Measurements from ENCODE around the gene LBH. TPM values are rescaled to one million over a fixed set of nuclear protein-coding genes. Genes with fewer than 3 reads are reported as not detected.

LBH gene
- total RNA-seq, 1 experiment from 2014 or later = 1.2 TPM

GRCh38 chr2:30221531-30221930 is 9.8 kb upstream of the LBH start:
- Histone ChIP-seq H3K79me2 (ENCODE audit: insufficient read depth, low read length) (no peaks in the 10 kb centered on the region), H3K36me3 (ENCODE audit: control insufficient read depth in 1 of 2, insufficient read depth in 2 of 2, low read length in 2 of 2) (no peaks in the 10 kb centered on the region), H3K4me1 (ENCODE audit: control insufficient read depth in 1 of 2, insufficient read depth in 2 of 2, low read length in 2 of 2) (peaks cover 25 to 35% of the 10 kb centered on the region in 2 experiments), H3K9me2 (ENCODE audit: insufficient read depth) (no peaks in the 10 kb centered on the region), H4K20me1 (ENCODE audit: insufficient read depth) (no peaks in the 10 kb centered on the region), H3K9ac (ENCODE audit: low read length) (no peak overlapping the region), H2AFZ (ENCODE audit: low read depth, low read length, poor library complexity, severe bottlenecking) (no peak overlapping the region), H3K4me3 (replicated peaks in 1 of 2; ENCODE audit: low read depth in 1 of 2, low read length in 2 of 2) (no peak overlapping the region), H3K27ac (ENCODE audit: low read depth, low read length) (no peak overlapping the region), H3K9me3 (ENCODE audit: control insufficient read depth in 1 of 2, insufficient read depth in 1 of 2, low read depth in 1 of 2, low read length in 2 of 2) (no peaks in the 10 kb centered on the region), H3K4me2 (ENCODE audit: low read length) (no peak overlapping the region), H3K27me3 (ENCODE audit: insufficient read depth, low read length) (peaks cover 7% of the 10 kb centered on the region; the same call in 1 of the 2 replicates)
- no peak for ATAC-seq
- TF ChIP-seq EGR1 (IDR thresholded peaks at IDR 0.05; ENCODE audit: low read depth) (no peak), RAD21 (IDR thresholded peaks at IDR 0.05; ENCODE audit: low read depth) (no peak), SP1 (IDR thresholded peaks at IDR 0.05; ENCODE audit: low read depth) (no peak), JUND (IDR thresholded peaks at IDR 0.05) (no peak), CBX3 (IDR thresholded peaks at IDR 0.05; ENCODE audit: low read depth) (no peak), POLR2A (IDR thresholded peaks at IDR 0.05; ENCODE audit: borderline replicate concordance, extremely low read depth, insufficient read depth, insufficient read length) (no peak), EZH2phosphoT487 (IDR thresholded peaks at IDR 0.05; ENCODE audit: borderline replicate concordance) (no peak), MAX (IDR thresholded peaks at IDR 0.05) (no peak)
- POLR2A ChIA-PET = no interaction called here
- DNase-seq (ENCODE audit: low read depth, low spot score) = no peak
- RAD21 ChIA-PET (ENCODE audit: low non-redundant PET in 1 of 2, low total read pairs in 2 of 2, uncharacterized antibody in 2 of 2, unreplicated experiment in 2 of 2) = no interaction called here
- CTCF ChIA-PET = no interaction called here
- intact Hi-C loops (cut with micrococcal nuclease) = no loop called here
- no TSS peak for BruUV-seq (replicated peaks)

GRCh38 chr2:30222031-30222430 is 9.3 kb upstream of the LBH start:
- POLR2A ChIA-PET = no interaction called here
- H3K27me3 ChIP-seq (ENCODE audit: insufficient read depth, low read length) = peaks cover 7% of the 10 kb centered on the region; the same call in 1 of the 2 replicates
- TF ChIP-seq EZH2 (IDR thresholded peaks at IDR 0.05) = no peak
- TF ChIP-seq SIN3A (IDR thresholded peaks at IDR 0.05; ENCODE audit: low read depth) = no peak
- no peak for TF ChIP-seq RAD21 (IDR thresholded peaks at IDR 0.05; ENCODE audit: low read depth)
- no peak for TF ChIP-seq ZNF274 (IDR thresholded peaks at IDR 0.05; ENCODE audit: low read depth, low read length)
- TF ChIP-seq FOSL1 (IDR thresholded peaks at IDR 0.05; ENCODE audit: low read depth) = no peak
- TF ChIP-seq POLR2A (IDR thresholded peaks at IDR 0.05; ENCODE audit: borderline replicate concordance, extremely low read depth, insufficient read depth, insufficient read length) = no peak
- TF ChIP-seq MAX (IDR thresholded peaks at IDR 0.05) = no peak
- TF ChIP-seq ELF1 (IDR thresholded peaks at IDR 0.05; ENCODE audit: borderline replicate concordance, low read depth) = no peak
- no peak for TF ChIP-seq TCF7L2 (IDR thresholded peaks at IDR 0.05; ENCODE audit: borderline replicate concordance, extremely low read depth, insufficient read depth, insufficient read length)
- TF ChIP-seq POLR2AphosphoS5 (IDR thresholded peaks at IDR 0.05; ENCODE audit: low read depth, low read length) = no peak
- TF ChIP-seq JUND (IDR thresholded peaks at IDR 0.05) = no peak
- TF ChIP-seq SRF (IDR thresholded peaks at IDR 0.05; ENCODE audit: low read depth) = no peak
- TF ChIP-seq CEBPB (IDR thresholded peaks at IDR 0.05; ENCODE audit: low read depth) = no peak
- TF ChIP-seq REST (IDR thresholded peaks at IDR 0.05; ENCODE audit: low read depth) = no peak
- TF ChIP-seq CBX3 (IDR thresholded peaks at IDR 0.05; ENCODE audit: low read depth) = no peak
- TF ChIP-seq ATF3 (IDR thresholded peaks at IDR 0.05) = no peak
- no peak for TF ChIP-seq EZH2phosphoT487 (IDR thresholded peaks at IDR 0.05; ENCODE audit: borderline replicate concordance)

More at GRCh38 chr2:30222031-30222430, 9.3 kb upstream of the LBH start:
- H3K27ac ChIP-seq (ENCODE audit: low read depth, low read length) = no peak overlapping the region
- no peaks in the 10 kb centered on the region for H4K20me1 ChIP-seq (ENCODE audit: insufficient read depth)
- H3K4me2 ChIP-seq (ENCODE audit: low read length) = no peak overlapping the region
- intact Hi-C loops (cut with micrococcal nuclease) = no loop called here
- no peak overlapping the region for H3K9ac ChIP-seq (ENCODE audit: low read length)
- H3K9me2 ChIP-seq (ENCODE audit: insufficient read depth) = no peaks in the 10 kb centered on the region
- no peak overlapping the region for H2AFZ ChIP-seq (ENCODE audit: low read depth, low read length, poor library complexity, severe bottlenecking)
- H3K4me1 ChIP-seq (ENCODE audit: control insufficient read depth in 1 of 2, insufficient read depth in 2 of 2, low read length in 2 of 2) = peaks cover 22 to 30% of the 10 kb centered on the region in 2 experiments
- CTCF ChIA-PET = no interaction called here
- no peak overlapping the region for H3K4me3 ChIP-seq (replicated peaks in 1 of 2; ENCODE audit: low read depth in 1 of 2, low read length in 2 of 2)
- H3K36me3 ChIP-seq (ENCODE audit: control insufficient read depth in 1 of 2, insufficient read depth in 2 of 2, low read length in 2 of 2) = no peaks in the 10 kb centered on the region
- DNase-seq (ENCODE audit: low read depth, low spot score) (no peak), ATAC-seq (no peak)
- no peaks in the 10 kb centered on the region for H3K9me3 ChIP-seq (ENCODE audit: control insufficient read depth in 1 of 2, insufficient read depth in 1 of 2, low read depth in 1 of 2, low read length in 2 of 2)
- H3K79me2 ChIP-seq (ENCODE audit: insufficient read depth, low read length) = no peaks in the 10 kb centered on the region
- BruUV-seq (replicated peaks) = no TSS peak
- RAD21 ChIA-PET (ENCODE audit: low non-redundant PET in 1 of 2, low total read pairs in 2 of 2, uncharacterized antibody in 2 of 2, unreplicated experiment in 2 of 2) = no interaction called here
